OCI-M1 (cell line): ENCODE results near the gene COL5A1.

Experiments
- DNase-seq: peaks from one replicate; lab custom pipeline; 2025; lab: John Stamatoyannopoulos, UW

The COL5A1 gene

GRCh38 chr9:134818591-134818990 is 177.0 kb downstream of the COL5A1 start:
- DNase-seq: no peak

DNA sequence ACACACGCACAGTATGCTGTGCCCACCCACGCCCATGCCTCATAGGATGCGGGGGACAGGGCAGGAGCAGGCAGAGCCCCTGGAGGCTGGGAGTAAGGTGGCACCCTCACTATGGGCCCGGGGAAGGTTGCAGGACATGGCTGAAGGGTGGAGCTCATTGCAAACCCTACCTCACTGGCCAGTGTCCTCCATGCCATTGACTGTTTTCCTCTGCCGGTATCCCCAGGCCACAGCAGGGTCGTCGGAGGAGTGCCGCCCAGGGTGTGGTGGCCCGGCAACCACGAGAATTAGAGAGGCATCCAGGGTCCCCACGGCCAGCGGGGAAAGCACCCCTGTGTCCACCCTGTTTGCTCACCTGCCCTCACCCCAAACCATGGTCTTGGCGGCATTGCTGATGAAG is 179.3 kb downstream of the COL5A1 start:
- no peak for DNase-seq

GRCh38 chr9:134822541-134822940 is 180.9 kb downstream of the COL5A1 start:
- no peak for DNase-seq

- DNase-seq: no peak
Measured at GRCh38 chr9:134823623-134824022, 182.0 kb downstream of the COL5A1 start.

DNA sequence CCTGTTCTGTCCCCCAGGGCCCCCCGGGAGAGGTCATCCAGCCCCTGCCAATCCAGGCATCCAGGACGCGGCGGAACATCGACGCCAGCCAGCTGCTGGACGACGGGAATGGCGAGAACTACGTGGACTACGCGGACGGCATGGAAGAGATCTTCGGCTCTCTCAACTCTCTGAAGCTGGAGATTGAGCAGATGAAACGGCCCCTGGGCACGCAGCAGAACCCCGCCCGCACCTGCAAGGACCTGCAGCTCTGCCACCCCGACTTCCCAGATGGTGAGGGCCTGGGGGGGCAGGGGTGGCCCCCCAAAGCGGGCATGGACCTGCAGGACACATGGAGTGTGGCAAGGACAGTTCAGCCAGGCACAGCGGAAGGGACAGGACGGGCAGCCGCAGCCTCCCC is 183.0 kb downstream of the COL5A1 start:
- no peak for DNase-seq

DNA sequence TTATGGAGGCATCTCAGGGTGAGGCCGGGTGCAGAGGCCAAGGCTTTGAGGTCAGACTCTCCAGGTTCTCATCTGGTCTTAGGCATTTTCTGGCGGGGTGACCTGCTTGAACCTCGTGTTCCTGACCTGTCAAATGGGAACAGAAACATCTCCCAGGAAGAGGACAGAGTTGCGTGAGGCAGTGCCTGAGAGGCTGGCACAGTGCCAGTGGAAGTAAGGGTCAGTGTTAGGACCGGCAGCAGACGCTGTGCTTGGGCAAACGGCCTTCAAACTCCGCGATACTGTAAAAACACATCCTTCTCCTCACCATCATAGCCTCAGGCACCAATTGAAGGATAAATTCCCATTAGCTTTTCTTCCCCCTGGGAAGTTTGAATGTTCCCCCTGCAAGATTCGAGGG is 183.4 kb downstream of the COL5A1 start:
- DNase-seq: no peak

DNA sequence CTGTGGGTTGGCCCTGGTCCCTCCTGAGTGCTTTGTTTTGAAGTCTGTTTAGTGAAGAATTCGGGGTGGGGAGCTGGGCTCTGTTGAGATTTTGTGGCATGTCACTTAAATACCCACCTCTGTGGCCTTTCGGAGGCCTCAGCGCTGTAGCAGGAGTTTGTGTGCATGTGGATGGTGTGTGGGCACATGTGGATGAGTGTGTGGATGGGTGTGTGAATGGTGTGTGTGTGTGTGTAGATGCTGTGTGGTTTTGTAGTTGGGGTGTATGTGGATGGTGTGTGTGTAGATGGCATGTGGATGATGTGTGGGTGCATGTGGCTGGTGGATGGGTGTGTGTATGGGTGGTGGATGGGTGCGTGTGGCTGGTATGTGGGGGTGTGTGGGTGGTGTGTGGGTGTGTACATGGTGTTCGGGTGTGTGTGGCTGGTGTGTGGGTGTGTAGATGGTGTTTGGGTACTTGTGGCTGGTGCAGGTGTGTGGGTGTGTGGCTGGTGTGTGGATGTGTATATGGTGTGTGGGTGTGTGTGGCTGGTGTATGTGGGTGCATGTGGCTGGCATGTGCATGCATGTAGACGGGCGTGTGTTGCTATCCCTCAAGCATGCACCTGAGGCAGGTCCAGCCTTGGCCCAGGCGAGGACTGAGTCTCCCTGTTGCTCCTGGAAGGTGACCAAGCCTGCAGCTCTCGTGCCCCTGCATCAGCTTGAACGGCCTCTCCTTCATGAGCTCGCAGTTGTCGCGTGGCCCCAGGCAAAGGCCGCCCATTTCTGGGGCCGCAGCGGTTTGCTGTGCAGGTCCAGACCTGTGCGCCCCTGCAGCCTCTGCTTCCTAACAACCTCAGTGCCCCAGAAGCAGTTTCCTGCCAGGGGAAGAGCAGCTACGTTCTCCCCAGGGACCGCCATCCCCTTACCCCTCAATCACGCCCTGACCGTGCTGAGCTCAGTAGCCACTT is 185.0 kb downstream of the COL5A1 start:
- DNase-seq: no peak

DNA sequence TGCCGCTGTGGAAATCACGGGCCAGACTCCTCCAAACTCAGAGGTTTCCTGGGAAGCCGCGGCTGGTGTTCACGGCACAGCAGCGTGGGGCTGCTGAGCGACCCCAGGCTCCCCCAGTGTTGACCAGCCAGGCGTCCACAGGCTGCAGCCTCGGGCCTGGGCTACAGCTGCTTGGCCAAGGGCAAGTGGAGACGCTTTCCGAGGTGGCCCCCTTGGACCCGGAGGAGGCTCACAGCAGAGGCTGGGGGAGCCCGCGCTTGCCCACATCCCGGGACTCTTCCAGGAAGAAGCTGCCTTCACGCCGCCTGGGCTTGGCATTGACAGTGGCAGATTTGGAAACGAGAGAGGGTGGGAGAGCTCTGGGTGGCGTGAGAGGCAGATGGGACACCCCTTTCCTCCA is 186.0 kb downstream of the COL5A1 start:
- no peak for DNase-seq

GRCh38 chr9:134827993-134828392 is 186.4 kb downstream of the COL5A1 start:
- DNase-seq: no peak

DNA sequence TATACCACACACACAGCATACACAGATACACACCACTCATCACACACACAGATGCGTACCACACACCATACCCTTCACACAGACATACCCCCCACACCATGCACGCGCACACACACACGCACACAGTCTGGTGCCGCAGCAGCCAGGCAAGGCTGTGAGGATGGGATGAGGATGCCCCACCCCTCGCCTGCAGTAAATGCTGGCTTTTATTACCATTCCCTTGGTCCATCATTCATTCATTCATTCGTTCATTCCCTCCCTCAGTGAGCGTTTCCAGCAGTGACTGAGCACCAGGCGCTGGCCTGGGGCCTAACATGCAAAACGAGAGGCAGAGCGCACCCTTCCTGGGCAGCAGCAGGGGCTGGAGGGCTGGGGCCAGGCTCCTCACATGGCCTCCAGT is 187.3 kb downstream of the COL5A1 start:
- no peak for DNase-seq

DNA sequence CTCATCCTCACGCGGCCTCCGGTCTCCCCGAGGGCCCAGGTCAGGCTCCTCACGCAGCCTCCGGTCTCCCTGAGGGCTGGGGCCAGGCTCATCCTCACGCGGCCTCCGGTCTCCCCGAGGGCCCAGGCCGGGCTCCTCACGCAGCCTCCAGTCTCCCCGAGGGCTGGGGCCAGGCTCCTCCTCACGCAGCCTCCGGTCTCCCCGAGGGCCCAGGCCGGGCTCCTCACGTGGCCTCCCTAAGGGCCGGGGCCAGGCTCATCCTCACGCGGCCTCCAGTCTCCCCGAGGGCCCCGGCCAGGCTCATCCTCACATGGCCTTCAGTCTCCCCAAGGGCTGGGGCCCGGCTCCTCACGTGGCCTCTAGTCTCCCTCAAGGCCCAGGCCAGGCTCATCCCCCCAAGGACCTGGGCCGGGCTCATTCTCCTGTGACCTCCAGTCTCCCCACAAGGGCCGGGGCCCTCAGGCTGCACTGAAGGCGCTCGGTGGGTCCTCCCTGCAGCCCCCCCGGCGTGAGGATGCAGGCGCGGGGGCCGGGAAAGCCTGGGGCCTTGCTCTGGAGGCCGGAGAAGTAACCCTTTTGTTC is 187.8 kb downstream of the COL5A1 start:
- DNase-seq: no peak

- no peak for DNase-seq
Measured at GRCh38 chr9:134830126-134830525, 188.5 kb downstream of the COL5A1 start.

DNA sequence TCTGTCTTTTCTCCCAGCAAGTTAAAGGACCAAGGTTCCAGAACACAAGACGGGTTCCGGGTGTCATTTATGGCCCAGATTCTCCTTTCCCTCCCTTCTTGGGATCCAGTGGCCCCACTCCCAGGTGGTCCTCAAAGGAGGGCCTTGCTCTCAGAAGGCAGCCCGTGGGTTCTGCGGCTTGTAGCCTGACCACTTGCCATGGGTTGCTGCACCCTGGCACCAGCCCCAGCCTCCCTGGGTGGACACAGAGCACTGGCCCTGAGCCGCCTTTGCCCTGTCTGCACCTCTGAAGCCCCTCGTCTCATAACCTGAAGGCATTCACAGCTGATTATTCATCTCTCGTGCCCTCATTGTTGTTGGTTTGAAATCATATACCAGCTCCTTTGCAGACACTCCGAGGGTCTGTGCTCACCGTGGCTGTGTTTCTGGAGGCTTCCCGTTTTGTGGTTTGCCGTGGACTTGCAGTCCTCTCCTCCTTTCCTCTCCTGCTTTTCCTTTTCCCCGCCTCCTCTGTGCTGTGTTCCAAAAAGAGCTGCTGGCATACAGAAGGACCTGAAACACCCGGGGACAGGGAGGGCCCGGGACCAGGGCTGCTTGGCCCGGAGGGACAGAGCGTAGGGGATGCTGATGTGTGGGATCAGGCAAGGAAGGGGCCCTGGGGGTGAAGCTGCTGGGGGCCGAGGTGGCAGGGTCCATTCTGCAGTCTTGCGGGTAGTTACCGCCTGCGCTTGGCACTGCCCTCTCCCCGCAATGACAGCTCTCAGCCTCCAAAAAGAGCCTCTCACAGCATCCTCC is 189.5 kb downstream of the COL5A1 start:
- DNase-seq: no peak

DNA sequence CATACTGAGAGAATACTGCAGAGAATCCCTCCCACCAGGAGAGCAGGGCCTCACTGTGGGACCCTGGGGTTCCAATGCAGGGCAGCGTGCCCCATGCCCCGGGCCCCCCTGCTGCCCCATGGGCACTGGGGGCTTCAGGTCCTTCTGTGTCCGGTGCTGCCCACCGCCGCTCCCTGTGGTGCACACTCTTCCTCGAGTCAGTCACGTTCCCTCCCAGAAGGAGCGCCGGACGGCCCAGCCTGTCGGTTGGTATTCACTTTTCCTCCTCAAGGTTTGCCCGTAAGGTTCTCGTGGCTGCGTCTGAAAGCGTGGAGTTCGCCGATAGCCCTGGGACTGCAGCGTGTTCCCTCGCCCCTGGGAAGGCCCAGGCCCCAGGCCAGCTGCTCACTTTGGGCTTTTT is 190.9 kb downstream of the COL5A1 start:
- DNase-seq: no peak

- no peak for DNase-seq
Measured at GRCh38 chr9:134833294-134833880, 191.8 kb downstream of the COL5A1 start.

DNA sequence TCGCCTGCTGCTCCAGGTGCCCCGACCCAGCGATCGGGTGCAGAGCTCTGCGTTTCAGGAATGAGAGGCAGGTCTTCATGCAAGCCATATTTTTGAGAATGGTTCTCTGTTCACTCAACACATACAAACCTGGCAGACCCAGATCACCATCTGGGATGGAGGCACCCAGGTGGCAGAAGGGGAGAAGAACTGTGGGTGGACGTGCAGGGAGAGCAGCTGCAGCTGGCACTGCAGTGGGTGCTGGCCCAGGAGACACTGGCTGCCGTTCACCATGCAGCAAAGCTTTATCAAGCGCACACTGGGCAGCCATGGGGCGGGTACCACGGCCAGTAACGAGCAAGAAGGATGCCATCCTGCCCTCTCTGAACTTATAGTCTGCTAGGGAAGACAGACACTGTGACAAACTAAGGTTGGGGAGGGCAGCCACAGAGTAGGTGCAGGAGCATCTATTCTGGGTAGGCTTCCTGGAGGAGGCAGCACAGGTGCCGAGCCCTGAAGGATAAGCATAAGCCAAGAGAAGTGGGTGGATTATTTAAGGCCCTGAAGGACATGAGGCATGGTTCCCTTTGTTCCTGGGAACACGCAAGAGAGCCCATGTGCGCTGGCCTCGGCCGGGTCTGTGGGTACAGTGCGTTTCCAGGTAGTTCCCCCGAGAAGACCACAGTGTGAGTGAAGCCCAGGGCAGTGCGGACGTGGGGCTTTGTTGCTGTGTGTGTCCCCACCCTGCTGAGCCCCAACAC is 192.8 kb downstream of the COL5A1 start:
- no peak for DNase-seq

DNA sequence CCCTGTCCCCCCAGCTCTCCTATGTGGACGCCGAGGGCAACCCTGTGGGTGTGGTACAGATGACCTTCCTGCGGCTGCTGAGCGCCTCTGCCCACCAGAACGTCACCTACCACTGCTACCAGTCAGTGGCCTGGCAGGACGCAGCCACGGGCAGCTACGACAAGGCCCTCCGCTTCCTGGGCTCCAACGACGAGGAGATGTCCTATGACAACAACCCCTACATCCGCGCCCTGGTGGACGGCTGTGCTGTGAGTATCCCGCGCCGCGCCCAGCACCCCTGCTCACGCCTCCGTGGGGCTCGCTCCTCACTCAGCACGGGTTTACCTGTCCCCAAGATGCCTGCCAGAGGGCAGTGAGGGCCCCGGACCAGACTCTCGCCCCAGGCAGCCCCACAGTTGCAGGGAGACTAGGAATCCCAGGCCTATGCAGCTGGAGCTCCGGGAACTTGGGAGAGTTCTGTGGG is 193.4 kb downstream of the COL5A1 start:
- DNase-seq: no peak

- DNase-seq: no peak
Measured at GRCh38 chr9:134835448-134835847, 193.8 kb downstream of the COL5A1 start.

DNA sequence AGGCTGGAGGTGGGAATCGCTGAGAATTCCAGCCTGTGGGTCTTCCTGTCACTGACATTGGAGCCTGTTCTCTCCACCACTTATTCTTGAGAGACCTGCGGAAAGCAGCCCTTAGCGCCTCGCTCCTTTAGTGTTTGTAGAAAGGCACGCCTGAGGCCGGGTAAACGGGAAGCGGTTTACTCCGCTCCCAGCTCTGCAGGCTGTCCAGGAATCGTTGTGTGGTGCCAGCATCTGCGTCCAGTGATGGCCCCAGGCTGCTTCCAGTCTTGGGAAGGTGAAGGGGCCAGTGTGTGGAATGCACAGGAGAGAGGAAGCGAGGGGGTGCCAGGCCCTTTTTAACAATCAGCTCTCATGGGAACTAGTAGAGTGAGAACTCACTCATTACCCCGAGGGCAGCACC is 194.4 kb downstream of the COL5A1 start:
- no peak for DNase-seq

GRCh38 chr9:134836406-134836970 is 194.9 kb downstream of the COL5A1 start:
- DNase-seq: no peak

DNA sequence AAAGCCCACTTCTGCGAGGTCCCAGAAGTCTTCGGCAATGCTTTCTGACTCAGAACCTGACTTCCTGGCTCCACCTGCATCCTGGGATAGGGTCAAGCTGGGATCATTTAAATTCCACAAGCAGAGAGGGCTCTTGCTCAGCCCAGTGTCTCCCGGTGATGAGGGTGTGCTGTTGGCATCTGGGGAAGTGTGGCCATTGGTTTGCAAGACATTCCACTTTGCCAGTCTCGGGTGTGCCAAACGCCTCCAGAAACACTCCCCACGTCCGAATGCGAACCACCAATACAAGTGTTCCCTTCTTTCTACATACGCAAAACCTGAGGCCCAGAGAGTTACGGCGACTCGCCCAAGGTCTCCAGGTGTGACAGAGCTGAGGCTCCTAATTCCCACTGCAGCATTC is 195.9 kb downstream of the COL5A1 start:
- no peak for DNase-seq
